GM12873 (cell line): ENCODE results near the gene SLC35G6.
A peak's percentile ranks its signal among the peaks of the same experiment; 100 is the strongest.

ENCODE experiments used
- TF ChIP-seq, protein P1 (sequence below): IDR thresholded peaks from 2 replicates; pipeline ENCODE4 v1.5.1; 2012; ENCODE audit warnings: low read depth, mild to moderate bottlenecking, moderate library complexity, low read length, control low read depth; ENCODE audit not compliant: insufficient read depth; ENCODE audit errors: missing control alignments

Gene SLC35G6

DNA sequence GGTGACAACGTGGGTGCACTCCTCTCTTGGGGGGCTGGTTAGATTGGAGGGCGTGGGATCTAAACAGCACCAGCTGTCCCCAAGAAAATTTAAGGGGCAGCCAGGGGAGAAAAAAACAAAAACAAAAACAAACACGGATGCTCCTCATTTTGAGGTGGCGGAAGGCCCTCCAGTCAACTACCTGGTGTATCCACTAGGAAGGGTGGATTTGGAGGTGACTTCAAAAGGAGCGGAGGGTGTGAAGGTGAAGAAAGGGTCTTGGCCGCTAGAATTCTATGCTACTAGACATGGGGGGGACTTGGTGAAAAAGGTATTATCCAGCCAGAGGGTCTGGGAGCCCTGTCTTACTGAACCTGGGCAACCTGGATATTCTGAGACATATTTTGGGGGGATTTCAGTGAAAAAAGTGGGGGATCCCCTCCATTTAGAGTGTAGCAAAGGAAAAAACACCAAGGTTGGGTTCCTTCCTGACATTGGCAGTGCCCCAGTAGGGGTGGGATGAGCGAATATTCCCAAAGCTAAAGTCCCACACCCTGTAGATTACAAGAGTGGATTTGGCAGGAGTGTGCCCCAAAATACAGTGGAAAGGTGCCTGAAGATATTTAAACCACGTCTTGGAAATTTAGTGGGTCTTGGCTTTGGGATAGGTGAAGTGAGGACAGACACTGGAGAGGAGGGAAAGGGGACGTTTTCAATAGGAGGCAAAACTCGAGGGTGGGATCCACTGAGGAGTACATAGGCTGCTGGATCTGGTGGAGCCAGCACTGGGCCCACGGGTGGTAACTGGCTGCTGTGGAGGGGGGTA lies 42.4 kb upstream of the SLC35G6 start:
- TF ChIP-seq, protein P1, sequence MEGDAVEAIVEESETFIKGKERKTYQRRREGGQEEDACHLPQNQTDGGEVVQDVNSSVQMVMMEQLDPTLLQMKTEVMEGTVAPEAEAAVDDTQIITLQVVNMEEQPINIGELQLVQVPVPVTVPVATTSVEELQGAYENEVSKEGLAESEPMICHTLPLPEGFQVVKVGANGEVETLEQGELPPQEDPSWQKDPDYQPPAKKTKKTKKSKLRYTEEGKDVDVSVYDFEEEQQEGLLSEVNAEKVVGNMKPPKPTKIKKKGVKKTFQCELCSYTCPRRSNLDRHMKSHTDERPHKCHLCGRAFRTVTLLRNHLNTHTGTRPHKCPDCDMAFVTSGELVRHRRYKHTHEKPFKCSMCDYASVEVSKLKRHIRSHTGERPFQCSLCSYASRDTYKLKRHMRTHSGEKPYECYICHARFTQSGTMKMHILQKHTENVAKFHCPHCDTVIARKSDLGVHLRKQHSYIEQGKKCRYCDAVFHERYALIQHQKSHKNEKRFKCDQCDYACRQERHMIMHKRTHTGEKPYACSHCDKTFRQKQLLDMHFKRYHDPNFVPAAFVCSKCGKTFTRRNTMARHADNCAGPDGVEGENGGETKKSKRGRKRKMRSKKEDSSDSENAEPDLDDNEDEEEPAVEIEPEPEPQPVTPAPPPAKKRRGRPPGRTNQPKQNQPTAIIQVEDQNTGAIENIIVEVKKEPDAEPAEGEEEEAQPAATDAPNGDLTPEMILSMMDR: no peak

DNA sequence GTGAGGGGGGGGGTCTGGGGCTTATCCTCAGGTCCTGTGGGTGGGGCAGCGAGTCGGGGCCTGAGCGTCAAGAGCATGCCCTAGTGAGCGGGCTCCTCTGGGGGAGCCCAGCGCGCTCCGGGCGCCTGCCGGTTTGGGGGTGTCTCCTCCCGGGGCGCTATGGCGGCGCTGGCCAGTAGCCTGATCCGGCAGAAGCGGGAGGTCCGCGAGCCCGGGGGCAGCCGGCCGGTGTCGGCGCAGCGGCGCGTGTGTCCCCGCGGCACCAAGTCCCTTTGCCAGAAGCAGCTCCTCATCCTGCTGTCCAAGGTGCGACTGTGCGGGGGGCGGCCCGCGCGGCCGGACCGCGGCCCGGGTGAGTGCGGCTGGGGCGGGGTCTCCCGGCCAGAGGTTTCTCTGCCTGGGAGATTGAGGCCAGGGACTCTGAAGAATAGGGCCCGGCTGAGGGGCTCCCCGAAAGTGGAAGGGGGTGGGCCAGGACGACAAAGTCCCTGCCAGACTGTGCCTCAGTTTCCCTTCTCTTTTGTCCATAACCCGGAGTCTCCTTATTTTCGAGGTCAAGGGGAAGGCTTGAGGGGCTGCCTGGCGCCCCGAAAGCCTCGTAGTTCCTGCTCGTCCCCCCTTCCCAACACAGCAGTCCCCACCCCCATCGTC lies 41.7 kb upstream of the SLC35G6 start, which contains the start of gene FGF11:
TSS of gene FGF11 (plus strand) at position 51 of the 651 bp plus-strand sequence. CDS start at position 160, 109 bp downstream.
- TF ChIP-seq, protein P1: no peak

DNA sequence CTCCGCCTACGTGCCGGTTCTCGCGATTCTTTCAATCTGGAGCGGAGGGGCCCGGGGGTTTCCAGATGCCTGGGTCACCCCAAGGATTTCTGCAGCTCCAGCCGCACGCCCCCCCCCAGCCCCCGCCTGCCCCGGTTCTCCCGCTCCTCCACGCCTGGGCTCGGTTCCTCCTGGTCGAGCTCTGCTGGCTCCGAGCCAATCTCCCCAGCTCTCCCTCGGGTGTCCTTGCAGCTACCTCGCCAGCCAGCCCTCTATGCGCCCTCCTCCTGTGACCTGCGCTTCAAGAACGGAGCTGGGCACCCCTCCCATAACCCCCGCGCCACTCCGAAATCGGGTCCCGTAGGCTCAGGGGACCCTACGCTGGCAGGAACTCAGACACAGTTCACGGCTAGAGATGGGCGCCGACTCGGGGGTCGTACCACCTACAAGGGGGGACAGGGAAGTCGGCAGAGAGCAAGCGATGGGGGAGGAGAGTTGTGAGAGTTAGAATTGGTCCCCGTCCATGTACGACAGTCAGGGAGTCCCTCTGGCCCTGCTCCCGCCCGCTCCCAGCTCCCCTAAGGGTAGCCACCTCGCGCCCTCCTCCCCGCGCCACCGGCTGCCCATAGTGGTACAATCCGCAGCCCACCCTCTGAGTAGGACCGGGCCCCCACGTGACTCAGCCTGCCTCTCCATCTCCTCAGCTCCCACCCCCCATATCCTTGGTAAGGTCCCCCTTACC lies 41.0 kb upstream of the SLC35G6 start:
- TF ChIP-seq, protein P1: no peak

DNA sequence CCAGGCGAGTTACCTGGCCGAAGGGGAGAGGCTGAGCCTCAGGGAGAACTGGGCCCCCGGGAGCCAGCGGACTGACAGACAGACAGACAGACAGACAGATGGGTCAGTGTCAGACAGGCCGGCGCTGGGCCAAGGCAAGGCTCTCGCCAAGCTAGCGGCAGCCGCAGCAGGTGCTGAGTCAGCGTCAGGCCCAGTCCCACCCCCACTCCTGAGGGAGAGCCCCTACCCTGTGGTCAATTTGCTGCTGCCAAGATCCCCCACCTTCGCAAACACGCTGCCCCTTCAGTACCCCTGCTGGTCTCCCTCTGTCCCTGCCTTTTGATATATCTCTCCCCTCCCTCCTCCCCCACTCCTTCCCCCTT lies 40.4 kb upstream of the SLC35G6 start:
- TF ChIP-seq, protein P1: peak; percentile 22

DNA sequence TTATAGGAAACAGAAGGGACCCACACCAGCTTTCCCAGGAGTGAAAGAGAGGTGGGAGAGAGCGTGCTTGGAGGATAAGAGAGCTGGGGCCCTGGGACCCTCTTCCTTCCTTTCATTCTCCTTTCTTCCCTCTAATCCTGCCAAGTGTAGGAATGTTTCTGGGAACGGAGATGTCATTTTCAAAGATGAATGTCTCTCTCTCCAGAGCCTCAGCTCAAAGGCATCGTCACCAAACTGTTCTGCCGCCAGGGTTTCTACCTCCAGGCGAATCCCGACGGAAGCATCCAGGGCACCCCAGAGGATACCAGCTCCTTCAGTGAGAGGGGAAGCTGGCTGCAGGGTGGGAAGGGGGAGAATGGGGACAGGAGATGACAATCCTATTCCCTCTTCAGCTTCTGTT lies 40.0 kb upstream of the SLC35G6 start:
- TF ChIP-seq, protein P1: no peak

DNA sequence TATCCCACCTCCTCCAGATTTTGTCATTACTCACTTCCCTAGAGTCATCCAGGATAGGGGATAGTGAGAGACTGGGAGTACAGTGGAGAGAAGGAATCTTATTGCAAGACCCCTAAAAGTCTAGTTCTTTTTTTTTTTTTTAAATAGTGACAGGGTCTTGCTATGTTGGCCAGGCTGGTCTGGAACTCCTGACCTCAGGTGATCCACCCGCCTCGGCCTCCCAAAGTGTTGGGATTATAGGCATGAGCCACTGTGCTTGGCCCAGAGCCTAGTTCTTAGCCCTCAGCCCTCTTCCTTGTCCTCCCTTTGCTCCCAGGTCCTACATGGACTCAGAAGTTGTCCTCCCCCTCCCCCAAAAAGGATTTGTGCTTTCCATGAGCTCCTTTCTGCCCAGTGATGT lies 39.1 kb upstream of the SLC35G6 start:
- TF ChIP-seq, protein P1: no peak
